Transverse colon (tissue), 4 donors: Measurements from ENCODE around the gene AGTRAP. TPM values are rescaled to one million over a fixed set of nuclear protein-coding genes. Genes with fewer than 3 reads are reported as not detected.

Experiments
- DNase-seq: peaks from one replicate; pipeline ENCODE4 v3.0.0-alpha.2; 2019
- H3K27ac ChIP-seq, 4 donors: fragments of 200-600 bp; sonication (generic); 2 replicates each; pipeline ENCODE4 v1.5.1; 2016 to 2018; ENCODE audit warnings: inconsistent platforms in 4 of 4
- H3K27me3 ChIP-seq: fragments of 200-600 bp; sonication (generic); 2 replicates; pipeline ENCODE4 v1.5.1; 2017; ENCODE audit warnings: inconsistent platforms
- H3K36me3 ChIP-seq, 4 donors: fragments of 200-600 bp; sonication (generic); 2 replicates each; pipeline ENCODE4 v1.5.1; 2017 to 2019; ENCODE audit warnings: inconsistent platforms in 4 of 4
- H3K4me1 ChIP-seq, 4 donors: fragments of 200-600 bp; sonication (generic); 2 replicates each; pipeline ENCODE4 v1.5.1; 2017 to 2020; ENCODE audit warnings: inconsistent platforms in 4 of 4
- H3K4me3 ChIP-seq, 4 donors: fragments of 200-600 bp; sonication (generic); 1 replicate in 1 of 4; 2 replicates in 3 of 4; pipeline versions ENCODE4 v1.5.1 to v1.6.1; 2017 to 2019; ENCODE audit warnings: inconsistent platforms in 4 of 4
- H3K9me3 ChIP-seq, 2 donors: fragments of 200-600 bp; sonication (generic); 2 replicates each; pipeline ENCODE4 v1.5.1; 2017 to 2019; ENCODE audit warnings: inconsistent platforms in 2 of 2
- EP300 ChIP-seq: sonication (generic); formaldehyde crosslinking; IDR thresholded peaks from one replicate; pipeline ENCODE4 v1.6.1; 2017; ENCODE audit warnings: antibody characterized with exemption, low read depth
- POLR2A ChIP-seq: fragments of 450-650 bp; IDR thresholded peaks from one replicate; pipeline ENCODE4 v1.6.1; 2016; ENCODE audit warnings: antibody characterized with exemption, mild to moderate bottlenecking, moderate library complexity
- POLR2AphosphoS5 ChIP-seq, 3 donors: sonication (generic); formaldehyde crosslinking; IDR thresholded peaks; one replicate each; pipeline ENCODE4 v1.6.1; 2016; ENCODE audit warnings: antibody characterized with exemption in 3 of 3
- WGBS, 2 donors: methylation state at CpG; one replicate each; pipeline ENCODE4 v1.1.5; 2018; ENCODE audit warnings: low coverage in 1 of 2; 5-methylcytosine and 5-hydroxymethylcytosine counted together
- in situ Hi-C, 4 donors: fragments of 200-750 bp; cut with MboI; loops; one replicate each; pipeline versions ENCODE4 v1.15.0 to v1.15.1; 2017; ENCODE audit warnings: low sequenced_read_pairs in 3 of 4, low pct_ligation_motif_present in 1 of 4, low pct_unique_long_range_greater_than_20kb in 1 of 4
- intact Hi-C: fragments of 100-400 bp; cut with DNase I; formaldehyde crosslinking; loops from one replicate; pipeline ENCODE4 v1.15.1; 2023; ENCODE audit warnings: low total_unique reads
- total RNA-seq, 4 donors: library from RNA; depleted of rRNA; stranded (reverse); fragments of >200 nt; gene quantifications; one replicate each; pipeline ENCODE4 v1.1.0, GENCODE V29; 2016
- TF ChIP-seq, protein P1 (sequence below), 5 experiments: fragments of 200-600 bp in 3 of 5; fragments of 450-650 bp in 2 of 5; sonication (generic) in 3 of 5; IDR thresholded peaks; 1 replicate in 2 of 5; 2 replicates in 3 of 5; pipeline ENCODE4 v1.5.1; 2016 to 2017; ENCODE audit warnings: antibody characterized with exemption in 5 of 5, inconsistent platforms in 3 of 5, mild to moderate bottlenecking in 2 of 5, moderate library complexity in 1 of 5

AGTRAP gene
- total RNA-seq, 4 donors from 2014 or later: 1.2 to 27.0 (median 22.7) TPM

- no peaks in the 10 kb centered on the region for H3K9me3 ChIP-seq
- H3K27ac ChIP-seq: no peak overlapping the region
- in situ Hi-C loops (no loop called here), intact Hi-C loops (no loop called here)
- H3K4me3 ChIP-seq: no peak overlapping the region
- no peak for DNase-seq
- TF ChIP-seq POLR2AphosphoS5 (IDR thresholded peaks at IDR 0.05) (no peak), POLR2A (no peak), EP300 (no peak)
- TF ChIP-seq, protein P1, sequence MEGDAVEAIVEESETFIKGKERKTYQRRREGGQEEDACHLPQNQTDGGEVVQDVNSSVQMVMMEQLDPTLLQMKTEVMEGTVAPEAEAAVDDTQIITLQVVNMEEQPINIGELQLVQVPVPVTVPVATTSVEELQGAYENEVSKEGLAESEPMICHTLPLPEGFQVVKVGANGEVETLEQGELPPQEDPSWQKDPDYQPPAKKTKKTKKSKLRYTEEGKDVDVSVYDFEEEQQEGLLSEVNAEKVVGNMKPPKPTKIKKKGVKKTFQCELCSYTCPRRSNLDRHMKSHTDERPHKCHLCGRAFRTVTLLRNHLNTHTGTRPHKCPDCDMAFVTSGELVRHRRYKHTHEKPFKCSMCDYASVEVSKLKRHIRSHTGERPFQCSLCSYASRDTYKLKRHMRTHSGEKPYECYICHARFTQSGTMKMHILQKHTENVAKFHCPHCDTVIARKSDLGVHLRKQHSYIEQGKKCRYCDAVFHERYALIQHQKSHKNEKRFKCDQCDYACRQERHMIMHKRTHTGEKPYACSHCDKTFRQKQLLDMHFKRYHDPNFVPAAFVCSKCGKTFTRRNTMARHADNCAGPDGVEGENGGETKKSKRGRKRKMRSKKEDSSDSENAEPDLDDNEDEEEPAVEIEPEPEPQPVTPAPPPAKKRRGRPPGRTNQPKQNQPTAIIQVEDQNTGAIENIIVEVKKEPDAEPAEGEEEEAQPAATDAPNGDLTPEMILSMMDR (IDR thresholded peaks at IDR 0.05): no peak
- WGBS, 2 donors: 90% methylated on average over 19 of the region's 19 CpGs; no CpG with 5 or more reads in 1 of the 2 donors
- no peaks in the 10 kb centered on the region for H3K27me3 ChIP-seq
- peaks cover 16 to 20% (median 18%) of the 10 kb centered on the region in 4 donors for H3K4me1 ChIP-seq
- peaks cover 0 to 19% (median 7%) of the 10 kb centered on the region in 4 donors for H3K36me3 ChIP-seq
These were observed 58.7 kb downstream of the AGTRAP start for GRCh38 chr1:11794446-11795237.

GRCh38 chr1:11795238-11795890 is 59.4 kb downstream of the AGTRAP start:
- in situ Hi-C loops: no loop called here
- Histone ChIP-seq H3K27me3 (no peaks in the 10 kb centered on the region), H3K4me1 (peaks cover 9 to 13% (median 12%) of the 10 kb centered on the region in 4 donors), H3K9me3 (no peaks in the 10 kb centered on the region), H3K36me3 (peaks cover 0 to 22% (median 7%) of the 10 kb centered on the region in 4 donors), H3K4me3 (no peak overlapping the region), H3K27ac (no peak overlapping the region)
- no peak for TF ChIP-seq EP300
- TF ChIP-seq, protein P1 (IDR thresholded peaks at IDR 0.05): no peak
- no peak for TF ChIP-seq POLR2AphosphoS5 (IDR thresholded peaks at IDR 0.05)
- TF ChIP-seq POLR2A: no peak
- 91 to 100% methylated on average over 3 to 14 of the region's 14 CpGs for WGBS, 2 donors
- intact Hi-C loops: no loop called here
- no peak for DNase-seq

DNA sequence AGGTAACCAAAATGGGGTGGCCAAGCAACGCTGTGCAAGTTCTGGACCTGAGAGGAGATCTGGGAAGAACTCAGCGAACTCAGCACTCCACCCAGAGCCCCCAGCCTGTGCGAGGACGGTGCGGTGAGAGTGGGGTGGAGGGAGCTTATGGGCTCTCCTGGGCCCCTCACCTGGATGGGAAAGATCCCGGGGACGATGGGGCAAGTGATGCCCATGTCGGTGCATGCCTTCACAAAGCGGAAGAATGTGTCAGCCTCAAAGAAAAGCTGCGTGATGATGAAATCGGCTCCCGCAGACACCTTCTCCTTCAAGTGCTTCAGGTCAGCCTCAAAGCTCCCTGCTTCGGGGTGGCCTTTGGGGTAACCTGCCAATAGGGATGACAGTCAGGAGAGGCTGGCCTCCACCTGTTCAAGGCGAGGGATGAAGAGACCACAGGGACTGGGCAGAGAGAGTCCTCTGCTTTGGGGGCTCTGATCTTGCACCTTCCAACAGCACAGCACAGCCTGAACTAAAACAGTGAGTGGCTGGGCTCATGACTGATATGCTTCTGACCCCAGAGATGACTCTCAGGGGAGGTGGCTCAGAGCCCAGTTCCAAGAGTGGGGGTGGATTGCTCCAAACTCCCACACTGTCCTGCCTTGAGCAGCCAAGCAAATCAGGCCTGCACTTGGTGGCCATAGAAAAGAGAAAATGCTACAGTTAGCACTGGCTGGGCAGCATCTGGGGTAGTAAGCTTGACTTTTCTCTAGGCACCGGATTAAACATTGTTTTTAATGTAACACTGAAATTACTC is 60.3 kb downstream of the AGTRAP start:
- Histone ChIP-seq H3K4me3 (no peak overlapping the region), H3K27me3 (no peaks in the 10 kb centered on the region), H3K27ac (no peak overlapping the region), H3K9me3 (no peaks in the 10 kb centered on the region), H3K4me1 (peaks cover 2 to 6% (median 4%) of the 10 kb centered on the region in 4 donors), H3K36me3 (peaks cover 0 to 27% (median 7%) of the 10 kb centered on the region in 4 donors)
- no peak for TF ChIP-seq POLR2AphosphoS5 (IDR thresholded peaks at IDR 0.05)
- TF ChIP-seq POLR2A: no peak
- TF ChIP-seq, protein P1 (IDR thresholded peaks at IDR 0.05): no peak
- no peak for TF ChIP-seq EP300
- intact Hi-C loops: no loop called here
- in situ Hi-C loops: no loop called here
- DNase-seq: no peak
- 93% methylated on average over 14 of the region's 15 CpGs; no CpG with 5 or more reads in 1 of the 2 donors for WGBS, 2 donors
